ENCODE data around the gene SHBG.
A peak's percentile ranks its signal among the peaks of the same experiment; 100 is the strongest.
"Not testable (repeated sequence)": the region's sequence is repeated elsewhere in the genome, so short reads cannot be mapped to it uniquely, and the experiment has no call there.

Gene SHBG

GRCh38 chr17:7611635-7612293 is 18.2 kb upstream of the SHBG start:
- no peak for DNase-seq (ENCODE audit: low spot score)

DNA sequence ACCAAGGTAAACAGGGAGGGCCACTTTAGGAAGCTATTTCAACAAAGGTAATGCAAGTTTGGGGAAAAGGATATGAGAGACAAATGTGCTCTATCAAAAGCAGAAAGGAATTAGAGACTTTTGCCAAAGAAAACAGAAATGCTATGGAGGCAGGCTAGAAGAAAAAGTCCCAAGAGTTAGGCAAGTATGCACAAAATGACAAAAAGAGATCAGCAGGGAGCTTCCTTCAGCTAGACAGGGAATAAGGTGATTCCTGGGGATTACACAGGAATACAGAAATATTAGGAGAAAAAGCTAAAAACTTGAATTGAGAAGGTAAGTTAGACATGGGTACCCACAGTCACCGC is 17.7 kb upstream of the SHBG start:
- no peak for DNase-seq (ENCODE audit: low spot score)

- DNase-seq (ENCODE audit: low spot score), result no peak
Measured at GRCh38 chr17:7613769-7614424, 16.0 kb upstream of the SHBG start.

DNA sequence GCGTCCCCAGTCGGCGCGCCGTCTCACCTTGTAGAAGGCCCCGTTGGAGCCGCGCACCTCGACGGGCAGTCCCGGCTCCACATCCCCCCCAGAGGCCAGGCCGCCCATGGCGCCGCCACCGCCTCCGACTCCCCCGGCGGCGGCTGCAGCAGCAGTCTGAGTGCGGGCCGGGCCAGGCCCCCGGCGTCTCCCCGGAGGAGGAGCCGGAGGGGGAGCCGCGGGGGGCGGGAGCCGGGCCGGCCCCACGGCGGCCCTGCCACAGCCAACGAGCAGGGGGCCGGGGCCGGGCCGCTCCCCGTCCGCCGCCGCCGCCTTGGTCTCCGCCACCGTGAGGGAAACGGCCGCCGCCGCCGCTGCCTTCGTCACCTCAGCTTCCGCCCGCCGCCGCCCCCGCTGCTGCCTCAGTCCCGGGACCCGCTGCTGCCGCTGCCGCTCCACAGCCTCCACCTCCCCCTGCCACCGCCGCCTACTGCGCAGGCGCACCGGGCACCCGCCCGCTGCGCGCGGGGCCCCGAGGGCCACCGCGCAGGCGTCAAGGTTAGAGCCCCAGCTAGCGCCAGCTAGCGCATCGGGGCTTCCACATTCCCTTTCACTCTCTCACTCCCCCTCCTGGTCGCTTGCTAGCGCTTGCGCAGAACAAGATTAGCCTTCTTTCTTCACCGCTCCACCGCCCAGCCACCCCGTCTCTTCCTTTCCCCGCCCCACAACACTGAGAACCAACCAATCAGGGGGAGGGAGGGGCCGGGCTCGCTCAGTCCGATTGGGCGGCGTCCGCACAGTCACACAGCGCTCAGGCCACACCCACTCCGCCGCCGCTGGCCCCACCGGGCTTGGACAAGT is 15.3 kb upstream of the SHBG start, which contains the start of gene FXR2:
Gene FXR2, minus strand, starts transcription at position 473 of the 840 bp plus-strand sequence. Its CDS starts 365 bp downstream, at position 108.
- DNase-seq (ENCODE audit: low spot score), result peak; percentile 100

DNA sequence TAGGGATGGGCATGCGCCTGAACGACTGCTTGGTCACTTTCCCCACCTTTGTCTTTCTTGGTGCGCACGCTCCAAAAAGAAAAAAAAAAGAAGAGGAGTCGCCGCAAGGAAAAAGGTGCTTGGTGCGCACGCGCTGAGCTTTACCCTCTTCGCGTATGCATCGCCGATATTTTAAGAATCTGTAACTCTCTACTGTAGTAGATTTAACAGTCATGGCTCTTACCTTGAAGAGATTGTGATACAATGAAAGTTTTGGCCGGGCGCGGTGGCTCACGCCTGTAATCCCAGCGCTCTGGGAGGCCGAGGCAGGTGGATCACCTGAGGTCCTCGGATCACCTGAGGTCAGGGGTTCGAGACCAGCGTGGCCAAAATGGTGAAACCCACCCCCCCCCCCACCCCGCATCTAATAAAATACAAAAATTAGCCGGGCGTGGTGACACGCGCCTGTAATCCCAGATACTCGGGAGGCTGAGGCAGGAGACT is 14.6 kb upstream of the SHBG start:
- DNase-seq (ENCODE audit: low spot score), result no peak

- no peak for DNase-seq (ENCODE audit: low spot score)
Measured at GRCh38 chr17:7618608-7619007, 11.3 kb upstream of the SHBG start.

GRCh38 chr17:7620835-7621234 is 9.1 kb upstream of the SHBG start:
- no peak for DNase-seq (ENCODE audit: low spot score)

GRCh38 chr17:7623661-7624060 is 6.3 kb upstream of the SHBG start:
- no peak for DNase-seq (ENCODE audit: low spot score)

DNA sequence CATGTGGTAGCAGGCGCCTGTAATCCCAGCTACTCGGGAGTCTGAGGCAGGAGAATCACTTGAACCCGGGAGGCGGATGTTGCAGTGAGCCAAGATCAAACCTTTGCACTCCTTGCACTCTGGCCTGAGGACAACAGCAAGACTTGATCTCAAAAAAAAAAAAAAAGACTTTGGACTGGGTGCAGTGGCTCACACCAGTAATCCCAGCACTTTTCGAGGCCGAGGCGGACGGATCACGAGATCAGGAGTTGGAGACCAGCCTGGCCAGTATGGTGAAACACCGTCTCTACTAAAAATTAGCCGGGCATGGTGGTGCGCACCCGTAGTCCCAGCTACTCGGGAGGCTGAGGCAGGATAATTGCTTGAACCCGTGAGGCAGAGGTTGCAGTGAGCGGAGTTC is 4.2 kb upstream of the SHBG start:
- not testable (repeated sequence) for DNase-seq (ENCODE audit: low spot score)

DNA sequence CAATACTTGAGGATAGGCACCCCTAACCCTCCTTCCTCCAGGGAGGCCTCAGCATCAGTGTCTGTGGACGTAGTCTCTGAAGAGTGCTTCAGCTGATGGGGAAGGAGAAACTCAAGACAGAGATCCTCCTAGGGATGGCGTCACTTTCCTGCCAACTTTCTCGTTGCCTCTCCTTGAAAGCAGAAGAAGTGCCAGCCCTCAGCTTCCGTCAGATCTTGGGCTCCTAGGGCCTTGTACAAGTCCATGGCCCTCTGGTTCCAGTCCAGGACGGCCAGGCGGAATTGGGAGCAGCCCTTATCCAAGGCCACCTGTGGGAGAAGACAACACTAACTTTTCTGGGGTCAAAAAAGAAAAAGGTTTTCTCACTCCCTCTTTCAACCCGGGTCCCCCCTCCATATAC is 3.6 kb upstream of the SHBG start:
- no peak for DNase-seq (ENCODE audit: low spot score)

- no peak for DNase-seq (ENCODE audit: low spot score)
Measured at GRCh38 chr17:7626956-7627249, 3.0 kb upstream of the SHBG start.

DNA sequence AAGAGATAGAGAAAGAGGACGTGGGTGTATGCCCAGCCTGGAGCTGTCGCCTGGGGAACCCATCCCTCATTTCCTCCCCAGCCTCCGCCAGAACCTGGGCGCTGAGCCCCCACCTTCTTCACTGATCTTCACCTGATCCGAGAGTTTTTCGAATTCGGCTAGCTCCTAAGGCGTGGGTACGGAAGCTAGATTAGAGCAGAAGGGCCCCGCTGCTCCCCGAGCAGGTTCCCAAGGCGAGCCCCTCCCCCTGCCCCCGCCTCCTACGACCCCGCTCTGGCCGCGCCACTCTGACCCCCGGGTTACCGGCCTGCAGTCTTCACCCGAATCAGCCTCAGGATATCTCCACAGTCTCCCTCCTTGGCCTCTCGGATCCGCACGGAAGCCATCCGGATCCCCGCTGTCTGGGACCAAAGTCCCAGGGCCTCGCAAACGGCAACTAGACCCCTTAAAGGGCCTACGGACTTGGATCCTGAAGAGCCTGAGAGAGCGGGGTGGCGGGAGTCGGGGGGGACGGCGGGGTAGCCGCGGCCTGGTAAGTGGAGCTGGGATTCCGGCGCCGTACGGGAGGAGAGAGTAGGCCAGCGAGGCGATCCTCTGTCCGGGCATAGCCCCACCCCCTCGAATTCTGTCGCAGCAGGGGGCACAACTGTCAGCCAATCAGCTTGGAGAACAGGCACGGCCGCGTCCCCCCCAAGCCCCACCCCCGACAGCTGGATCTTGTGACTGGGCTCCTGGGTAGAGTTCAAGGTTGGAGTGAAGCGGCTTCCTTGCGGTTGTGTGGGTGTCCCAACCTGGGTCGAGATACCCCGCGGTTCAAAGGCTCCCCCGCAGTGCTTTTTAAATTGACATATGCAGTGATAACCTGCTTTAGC is 2.4 kb upstream of the SHBG start, which contains the start of gene SAT2:
Gene SAT2, minus strand, starts transcription at position 572 of the 872 bp plus-strand sequence. Its CDS starts 186 bp downstream, at position 386.
- peak; percentile 99 for DNase-seq (ENCODE audit: low spot score)

- no peak for DNase-seq (ENCODE audit: low spot score)
Measured at GRCh38 chr17:7631398-7632380, 1.8 kb downstream of the SHBG start.

DNA sequence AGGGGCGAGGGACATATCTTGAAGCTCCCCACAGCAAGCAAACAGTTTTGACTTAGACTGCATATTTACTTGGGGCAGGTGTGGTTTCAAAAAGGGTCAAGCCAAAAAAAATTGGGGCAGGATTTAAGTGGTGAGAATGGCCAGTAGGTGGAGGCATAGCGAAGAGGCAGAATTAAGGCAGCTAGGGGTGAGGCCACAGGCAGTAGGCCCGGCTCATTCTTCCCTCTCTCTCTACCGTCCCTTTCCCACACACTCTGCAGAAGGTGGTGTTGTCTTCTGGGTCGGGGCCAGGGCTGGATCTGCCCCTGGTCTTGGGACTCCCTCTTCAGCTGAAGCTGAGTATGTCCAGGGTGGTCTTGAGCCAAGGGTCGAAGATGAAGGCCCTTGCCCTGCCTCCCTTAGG is 2.6 kb downstream of the SHBG start:
- no peak for DNase-seq (ENCODE audit: low spot score)

DNA sequence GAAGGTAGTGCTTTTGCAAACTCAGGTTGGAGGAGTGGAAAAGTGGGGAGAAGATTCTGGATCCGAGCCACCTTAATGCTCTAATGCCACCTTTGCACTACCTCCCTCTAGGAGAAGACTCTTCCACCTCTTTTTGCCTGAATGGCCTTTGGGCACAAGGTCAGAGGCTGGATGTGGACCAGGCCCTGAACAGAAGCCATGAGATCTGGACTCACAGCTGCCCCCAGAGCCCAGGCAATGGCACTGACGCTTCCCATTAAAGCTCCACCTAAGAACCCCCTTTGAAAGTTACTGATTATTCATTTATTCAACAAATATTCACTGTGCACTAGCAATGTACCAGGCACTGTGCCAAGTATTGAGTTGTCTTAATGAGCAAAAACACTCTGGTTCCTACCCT is 3.2 kb downstream of the SHBG start:
- no peak for DNase-seq (ENCODE audit: low spot score)

DNA sequence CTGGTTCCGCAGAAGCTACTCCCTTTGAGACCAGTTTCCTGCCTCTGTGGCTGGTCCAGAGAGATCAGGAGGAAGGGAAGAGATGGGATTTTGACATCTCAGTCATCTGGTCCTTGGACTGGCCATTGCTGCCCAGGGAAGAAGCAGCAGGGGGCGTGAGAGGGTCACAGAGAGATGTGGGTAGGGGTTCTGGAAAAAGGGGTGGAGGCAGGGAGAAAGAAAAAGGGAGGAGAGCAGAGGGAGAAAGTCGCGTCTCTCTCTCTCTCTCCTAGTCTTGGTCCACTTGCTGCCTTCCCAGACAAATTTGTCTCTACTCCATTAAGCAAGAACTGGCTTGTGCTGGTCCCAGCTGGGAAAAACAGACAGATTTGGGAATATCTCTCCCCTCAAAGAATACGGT is 4.4 kb downstream of the SHBG start:
- peak; percentile 84 for DNase-seq (ENCODE audit: low spot score)

DNA sequence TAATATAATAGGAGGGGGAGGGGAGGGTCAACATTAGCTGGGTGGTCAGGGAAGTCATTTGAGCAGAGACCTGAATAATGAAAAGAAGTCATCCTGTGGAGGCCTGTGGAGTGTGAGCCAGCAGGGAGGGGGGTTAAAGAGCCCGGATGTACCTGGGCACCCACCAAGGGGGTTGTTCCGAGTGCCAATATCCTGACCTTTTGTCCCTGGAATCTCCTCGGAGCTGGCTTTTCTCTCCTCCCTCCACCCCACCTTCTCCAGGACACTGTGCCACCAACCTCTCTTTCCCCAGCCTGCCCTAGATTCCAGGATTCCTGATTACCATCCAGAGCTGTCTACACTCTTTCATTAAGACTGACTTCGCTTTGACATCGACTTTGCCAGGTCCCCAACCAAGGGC is 6.2 kb downstream of the SHBG start:
- DNase-seq (ENCODE audit: low spot score), result no peak

GRCh38 chr17:7640783-7641182 is 10.8 kb downstream of the SHBG start:
- no peak for DNase-seq (ENCODE audit: low spot score)

DNA sequence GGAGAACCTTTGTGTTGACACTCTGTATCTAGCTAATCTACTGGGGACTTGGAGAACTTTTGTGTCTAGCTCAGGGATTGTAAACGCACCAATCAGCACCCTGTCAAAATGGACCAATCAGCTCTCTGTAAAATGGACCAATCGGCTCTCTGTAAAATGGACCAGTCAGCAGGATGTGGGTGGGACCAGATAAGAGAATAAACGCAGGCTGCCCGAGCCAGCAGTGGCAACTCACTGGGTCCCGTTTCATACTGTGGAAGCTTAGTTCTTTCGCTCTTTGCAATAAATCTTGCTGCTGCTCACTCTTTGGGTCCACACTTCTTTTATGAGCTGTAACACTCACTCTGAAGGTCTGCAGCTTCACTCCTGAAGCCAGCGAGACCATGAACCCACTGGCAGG is 11.7 kb downstream of the SHBG start:
- not testable (repeated sequence) for DNase-seq (ENCODE audit: low spot score)

DNA sequence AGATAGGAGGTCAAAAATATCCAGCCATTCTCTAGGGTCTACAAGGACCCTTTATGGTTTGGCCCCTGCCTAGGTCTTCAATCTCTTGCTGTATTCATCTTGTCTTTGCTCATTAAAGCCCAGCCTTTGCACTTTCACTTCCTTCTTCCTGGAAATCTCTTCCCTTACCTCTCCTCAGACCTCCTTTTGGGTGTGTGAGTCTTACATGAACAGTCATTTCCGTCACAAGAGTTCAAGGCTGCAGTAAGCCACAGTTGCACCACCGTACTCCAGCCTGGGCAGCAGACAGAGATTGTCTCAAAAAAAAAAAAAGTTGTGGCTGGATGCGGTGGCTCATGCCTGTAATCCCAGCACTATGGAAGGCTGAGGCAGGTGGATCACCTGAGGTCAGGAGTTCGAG is 14.8 kb downstream of the SHBG start:
- DNase-seq (ENCODE audit: low spot score), result no peak

- no peak for DNase-seq (ENCODE audit: low spot score)
Measured at GRCh38 chr17:7646457-7646856, 16.5 kb downstream of the SHBG start.
